HepG2 (cell line): ENCODE measurements around the gene KIF5B. TPM values are rescaled to one million over a fixed set of nuclear protein-coding genes. Genes with fewer than 3 reads are reported as not detected.
"Not testable (repeated sequence)": the region's sequence is repeated elsewhere in the genome, so short reads cannot be mapped to it uniquely, and the experiment has no call there.

Experiments
- ATAC-seq: fragments of 200-7000 bp; cut with Tn5 transposase; 3 replicates; pipeline ENCODE4 v1.9.1; 2020; ENCODE audit warnings: mild to moderate bottlenecking, moderate library complexity
- BruUV-seq: library from RNA; stranded (reverse); fragments of 400-500 nt; replicated peaks from 2 replicates; lab custom pipeline; 2021; lab: Mats Ljungman, UMichigan
- CTCF ChIA-PET: fragments of 300-600 bp; formaldehyde crosslinking; extraction: SDS; loops from one replicate; lab custom pipeline; 2021; ENCODE audit warnings: low total read pairs, inconsistent platforms, low intra/inter-chr PET ratio; lab: Yijun Ruan, JAX
- POLR2A ChIA-PET: fragments of 350-600 bp; sonication (Branson Sonifier 250); formaldehyde crosslinking; loops from one replicate; lab custom pipeline; 2020; ENCODE audit warnings: antibody characterized with exemption, inconsistent platforms; lab: Yijun Ruan, JAX
- DNase-seq: peaks from one replicate; pipeline ENCODE4 v3.0.0-alpha.2; 2015; ENCODE audit warnings: low spot score
- FAIRE-seq: peaks from 3 replicates; lab custom pipeline; 2011; peaks lifted over from hg19 to GRCh38; lab: Jason Lieb, UNC
- H2AFZ ChIP-seq: one replicate; pipeline ENCODE4 v1.6.1; 2011; ENCODE audit warnings: low read length, inconsistent platforms
- H3K27ac ChIP-seq: fragments of 300-600 bp; 3 replicates; pipeline ENCODE4 v1.8.0; 2011; ENCODE audit warnings: mixed run types, mild to moderate bottlenecking, mixed read lengths, low read length, inconsistent platforms; ENCODE audit not compliant: insufficient read depth; ENCODE audit errors: extremely low read length
- H3K27me3 ChIP-seq, 2 experiments: fragments of 200-600 bp in 1 of 2; 2 replicates in 1 of 2; 3 replicates in 1 of 2; pipeline versions ENCODE4 v1.6.0 to v1.8.0; 2011; ENCODE audit warnings: low read length in 2 of 2, mild to moderate bottlenecking in 2 of 2, moderate library complexity in 2 of 2, inconsistent platforms in 1 of 2; ENCODE audit not compliant: insufficient read depth in 2 of 2, control insufficient read depth in 1 of 2
- H3K36me3 ChIP-seq, 2 experiments: fragments of 200-600 bp in 1 of 2; replicated peaks in 1 of 2; 2 replicates in 1 of 2; 3 replicates in 1 of 2; pipeline versions ENCODE4 v1.5.1 to v1.8.0; 2011; ENCODE audit warnings: low read length in 2 of 2, inconsistent platforms in 1 of 2; ENCODE audit not compliant: insufficient read depth in 2 of 2, control insufficient read depth in 1 of 2
- H3K4me1 ChIP-seq: 2 replicates; pipeline ENCODE4 v1.5.1; 2012; ENCODE audit warnings: low read length, inconsistent platforms; ENCODE audit not compliant: insufficient read depth
- H3K4me2 ChIP-seq: 2 replicates; pipeline ENCODE4 v1.6.0; 2011; ENCODE audit warnings: low read depth, low read length, inconsistent platforms
- H3K4me3 ChIP-seq, 3 experiments: fragments of 200-600 bp in 1 of 3; sonication (generic), shearing (Covaris generic) in 1 of 3; replicated peaks in 1 of 3; 2 replicates each; pipeline ENCODE4 v1.5.1; 2011 to 2016; ENCODE audit warnings: low read length in 3 of 3, inconsistent platforms in 2 of 3, low read depth in 2 of 3, mild to moderate bottlenecking in 2 of 3, control low read depth in 1 of 3, mixed read lengths in 1 of 3; ENCODE audit not compliant: insufficient read depth in 1 of 3
- H3K79me2 ChIP-seq: one replicate; pipeline ENCODE4 v1.6.1; 2011; ENCODE audit warnings: low read length, inconsistent platforms; ENCODE audit not compliant: insufficient read depth
- H3K9ac ChIP-seq: 2 replicates; pipeline ENCODE4 v1.6.0; 2011; ENCODE audit warnings: mild to moderate bottlenecking, low read depth, low read length, inconsistent platforms; ENCODE audit not compliant: insufficient read depth
- H3K9me3 ChIP-seq: 2 replicates; pipeline ENCODE4 v1.5.1; 2012; ENCODE audit warnings: mild to moderate bottlenecking, low read length
- H4K20me1 ChIP-seq: 2 replicates; pipeline ENCODE4 v1.6.0; 2011; ENCODE audit warnings: inconsistent platforms, mild to moderate bottlenecking, low read length, moderate library complexity; ENCODE audit not compliant: insufficient read depth
- ARID4A ChIP-seq: sonication (generic); formaldehyde crosslinking; IDR thresholded peaks from 2 replicates; pipeline ENCODE4 v1.5.0; 2020; ENCODE audit warnings: mild to moderate bottlenecking, missing genetic modification reagents, borderline replicate concordance
- MAFK ChIP-seq, 2 experiments: IDR thresholded peaks in 1 of 2; conservative IDR thresholded peaks in 1 of 2; 2 replicates each; pipeline ENCODE4 v1.6.1; 2011; ENCODE audit warnings: improper control_type of control experiment in 2 of 2, low read length in 2 of 2
- NR2F6 ChIP-seq, 2 experiments: IDR thresholded peaks; 2 replicates each; pipeline ENCODE4 v1.6.1; 2016; ENCODE audit warnings: antibody characterized with exemption in 1 of 2, mild to moderate bottlenecking in 1 of 2
- ZNF362 ChIP-seq: sonication (generic); formaldehyde crosslinking; IDR thresholded peaks from 2 replicates; pipeline ENCODE4 v1.4.0; 2020; ENCODE audit warnings: missing genetic modification reagents, mild to moderate bottlenecking, borderline replicate concordance
- WGBS: methylation state at CpG from one replicate; pipeline ENCODE4 v1.1.6; 2017; ENCODE audit warnings: low lambda C conversion rate; 5-methylcytosine and 5-hydroxymethylcytosine counted together
- in situ Hi-C: cut with HindIII; loops from 2 replicates; pipeline ENCODE4 v1.10.0; 2017; ENCODE audit warnings: low pct_unique_long_range_greater_than_20kb; ENCODE audit not compliant: extremely low pct_ligation_motif_present
- intact Hi-C: fragments of 100-400 bp; cut with micrococcal nuclease; formaldehyde crosslinking; loops from one replicate; pipeline ENCODE4 v1.10.0; 2022; ENCODE audit not compliant: unreplicated experiment
- polyA plus RNA-seq, 8 experiments: library from polyadenylated mRNA; depleted of rRNA in 3 of 8; stranded (reverse) in 7 of 8; unstranded in 1 of 8; fragments of >200 nt; fragmentation: Illumina TruSeq in 4 of 8; extraction: Trizol in 4 of 8; gene quantifications; 2 replicates each; pipeline versions ENCODE4 v1.2.1 to v1.2.3, GENCODE V29; 2011 to 2016; ENCODE audit warnings: low read depth in 4 of 8, missing spikeins in 1 of 8, mixed read lengths in 1 of 8; ENCODE audit not compliant: insufficient read depth in 1 of 8
- total RNA-seq, 5 experiments: library from RNA; depleted of rRNA; stranded (reverse); fragments of >200 nt; fragmentation: Illumina TruSeq; extraction: Trizol; gene quantifications; 2 replicates each; pipeline ENCODE4 v1.2.3, GENCODE V29; 2016; ENCODE audit warnings: low read depth in 1 of 5

Gene KIF5B
- total and polyA plus RNA-seq, 2 of the 13 experiments (the other 11 are each of a cell fraction or from before 2014, with no cell fraction given) = 34.3 to 133 TPM

- TF ChIP-seq ARID4A (CRISPR knock-in tag) (peak; percentile 22; the same call in 1 of the 2 replicates), NR2F6 (IDR thresholded peaks at IDR 0.05) (0 out of 2 replicates have a peak, but pooled peaks have one; percentile 14), NR2F6 (CRISPR knock-in tag; IDR thresholded peaks at IDR 0.05) (no peak)
These were observed 2.1 kb downstream of the KIF5B start (continued) for GRCh38 chr10:32054094-32054493.

- in situ Hi-C loops, CTCF ChIA-PET, H3K27me3 ChIP-seq, H3K9me3 ChIP-seq, DNase-seq, H2AFZ ChIP-seq, H3K27ac ChIP-seq, ATAC-seq, FAIRE-seq, BruUV-seq: not testable (repeated sequence)
- peak overlapping the region; percentile 93 for H3K9ac ChIP-seq
- TF ChIP-seq MAFK (conservative IDR thresholded peaks at IDR 0.05 in 1 of 2, IDR thresholded peaks at IDR 0.05 in 1 of 2; ENCODE audit: low read length in 2 of 2) (0 out of 4 replicates have a peak, but pooled peaks of 1 of the 2 experiments have one; percentile 9), ZNF362 (CRISPR knock-in tag) (peak; percentile 49; the same call in 1 of the 2 replicates)
- WGBS = 52% methylated on average over 11 of the region's 11 CpGs
- H3K36me3 ChIP-seq = peaks cover 7 to 23% of the 10 kb centered on the region in 2 experiments; a peak in 3 of 5 replicates
- H3K4me1 ChIP-seq = peaks cover 69% of the 10 kb centered on the region
- intact Hi-C loops = loop anchor here (10.0 kb wide), 1 partner anchor 91 kb away; no protein-coding TSS in a partner anchor
- H3K79me2 ChIP-seq = peaks cover 84% of the 10 kb centered on the region
- H3K4me2 ChIP-seq = peak overlapping the region; percentile 75
- peaks cover 71% of the 10 kb centered on the region for H4K20me1 ChIP-seq
- POLR2A ChIA-PET = interaction anchor here (2.2 kb wide), 1 partner anchor 51 kb away, joined by 6 read pairs; no protein-coding TSS in a partner anchor
- H3K4me3 ChIP-seq = peak overlapping the region; percentile 96 to 99 (median 97)
These were observed 2.8 kb downstream of the KIF5B start for GRCh38 chr10:32053392-32053791.
